MM.1S (cell line): ENCODE data around the gene FLVCR1.

Source experiments
- DNase-seq: peaks from one replicate; pipeline ENCODE4 v3.0.0-alpha.2; 2015
- H2AFZ ChIP-seq: fragments of 300-600 bp; sonication (generic); 2 replicates; pipeline ENCODE4 v1.6.0; 2016; ENCODE audit warnings: antibody characterized with exemption, low read length
- H3F3A ChIP-seq: fragments of 300-600 bp; sonication (generic); 2 replicates; pipeline ENCODE4 v1.6.1; 2016; ENCODE audit warnings: mild to moderate bottlenecking, antibody characterized with exemption, low read length, moderate library complexity, mixed read lengths; ENCODE audit not compliant: insufficient read depth
- H3K27ac ChIP-seq: fragments of 300-600 bp; sonication (generic); 2 replicates; pipeline ENCODE4 v1.5.1; 2016; ENCODE audit warnings: mild to moderate bottlenecking, low read length
- H3K27me3 ChIP-seq: fragments of 300-600 bp; sonication (generic); replicated peaks from 2 replicates; pipeline ENCODE4 v1.6.0; 2016; ENCODE audit warnings: low read length; ENCODE audit not compliant: insufficient read depth
- H3K36me3 ChIP-seq: fragments of 300-600 bp; sonication (generic); replicated peaks from 2 replicates; pipeline ENCODE4 v1.6.1; 2016; ENCODE audit warnings: mild to moderate bottlenecking, low read length, mixed read lengths; ENCODE audit not compliant: insufficient read depth
- H3K4me1 ChIP-seq: fragments of 300-600 bp; sonication (generic); 2 replicates; pipeline ENCODE4 v1.6.1; 2016; ENCODE audit warnings: low read length, mixed read lengths
- H3K4me2 ChIP-seq: fragments of 300-600 bp; sonication (generic); 2 replicates; pipeline ENCODE4 v1.6.0; 2016; ENCODE audit warnings: low read depth, low read length
- H3K4me3 ChIP-seq: fragments of 300-600 bp; sonication (generic); 2 replicates; pipeline ENCODE4 v1.5.1; 2016; ENCODE audit warnings: low read length, mixed read lengths
- H3K79me2 ChIP-seq: fragments of 300-600 bp; sonication (generic); 2 replicates; pipeline ENCODE4 v1.6.1; 2016; ENCODE audit warnings: mixed run types, low read length, mixed read lengths
- H3K9ac ChIP-seq: fragments of 300-600 bp; sonication (generic); 2 replicates; pipeline ENCODE4 v1.6.1; 2016; ENCODE audit warnings: low read length, mixed read lengths
- H3K9me2 ChIP-seq: fragments of 300-600 bp; sonication (generic); replicated peaks from 2 replicates; pipeline ENCODE4 v1.6.1; 2016; ENCODE audit warnings: mild to moderate bottlenecking, low read length, mixed read lengths; ENCODE audit not compliant: insufficient read depth
- H3K9me3 ChIP-seq: fragments of 300-600 bp; sonication (generic); replicated peaks from 2 replicates; pipeline ENCODE4 v1.6.1; 2016; ENCODE audit warnings: mild to moderate bottlenecking, low read length, mixed read lengths; ENCODE audit not compliant: insufficient read depth
- H4K20me1 ChIP-seq: fragments of 300-600 bp; sonication (generic); 2 replicates; pipeline ENCODE4 v1.6.1; 2016; ENCODE audit warnings: mild to moderate bottlenecking, low read length, moderate library complexity, mixed read lengths; ENCODE audit not compliant: insufficient read depth
- EZH2 ChIP-seq: fragments of 300-600 bp; sonication (generic); optimal IDR thresholded peaks from 2 replicates; pipeline ENCODE3; 2017; ENCODE audit warnings: low read depth, mild to moderate bottlenecking, antibody characterized with exemption, low read length, mixed read lengths
- EZH2phosphoT487 ChIP-seq: fragments of 300-600 bp; sonication (generic); IDR thresholded peaks from 2 replicates; pipeline ENCODE4 v1.6.1; 2018; ENCODE audit warnings: antibody characterized with exemption, low read length
- TF ChIP-seq, protein P1 (sequence below): fragments of 300-600 bp; sonication (generic); IDR thresholded peaks from 2 replicates; pipeline ENCODE4 v1.5.1; 2016; ENCODE audit warnings: antibody characterized with exemption, low read length, mixed read lengths

FLVCR1 gene

DNA sequence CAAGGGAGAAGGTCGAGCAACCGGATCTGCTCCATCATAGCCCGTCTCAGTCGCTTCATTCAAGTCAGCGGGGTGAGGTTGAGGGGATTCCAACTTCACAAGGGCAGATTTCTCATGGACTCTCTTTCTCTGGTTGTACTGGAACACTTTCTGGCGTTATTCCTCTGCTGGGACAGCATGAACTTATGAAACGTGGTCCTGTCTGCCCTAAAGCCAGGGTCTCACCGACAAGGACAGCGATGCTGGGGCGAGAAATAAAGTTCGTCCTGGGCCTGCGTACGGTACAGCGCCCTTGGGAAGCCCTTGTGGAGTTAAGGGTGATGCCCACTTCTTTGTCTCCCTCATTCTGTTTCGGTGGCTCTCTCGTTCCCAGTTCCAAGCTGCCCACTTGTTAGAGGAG is 1.3 kb upstream of the FLVCR1 start:
- TF ChIP-seq, protein P1, sequence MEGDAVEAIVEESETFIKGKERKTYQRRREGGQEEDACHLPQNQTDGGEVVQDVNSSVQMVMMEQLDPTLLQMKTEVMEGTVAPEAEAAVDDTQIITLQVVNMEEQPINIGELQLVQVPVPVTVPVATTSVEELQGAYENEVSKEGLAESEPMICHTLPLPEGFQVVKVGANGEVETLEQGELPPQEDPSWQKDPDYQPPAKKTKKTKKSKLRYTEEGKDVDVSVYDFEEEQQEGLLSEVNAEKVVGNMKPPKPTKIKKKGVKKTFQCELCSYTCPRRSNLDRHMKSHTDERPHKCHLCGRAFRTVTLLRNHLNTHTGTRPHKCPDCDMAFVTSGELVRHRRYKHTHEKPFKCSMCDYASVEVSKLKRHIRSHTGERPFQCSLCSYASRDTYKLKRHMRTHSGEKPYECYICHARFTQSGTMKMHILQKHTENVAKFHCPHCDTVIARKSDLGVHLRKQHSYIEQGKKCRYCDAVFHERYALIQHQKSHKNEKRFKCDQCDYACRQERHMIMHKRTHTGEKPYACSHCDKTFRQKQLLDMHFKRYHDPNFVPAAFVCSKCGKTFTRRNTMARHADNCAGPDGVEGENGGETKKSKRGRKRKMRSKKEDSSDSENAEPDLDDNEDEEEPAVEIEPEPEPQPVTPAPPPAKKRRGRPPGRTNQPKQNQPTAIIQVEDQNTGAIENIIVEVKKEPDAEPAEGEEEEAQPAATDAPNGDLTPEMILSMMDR: no peak
- TF ChIP-seq EZH2phosphoT487 (no peak), EZH2 (no peak)
- no peak overlapping the region for H3K9ac ChIP-seq
- H3K4me1 ChIP-seq: peaks cover 14% of the 10 kb centered on the region
- peaks cover 7% of the 10 kb centered on the region; the same call in 1 of the 2 replicates for H3F3A ChIP-seq
- H3K36me3 ChIP-seq: no peaks in the 10 kb centered on the region
- no peaks in the 10 kb centered on the region for H3K27me3 ChIP-seq
- H3K9me2 ChIP-seq: no peaks in the 10 kb centered on the region
- H3K27ac ChIP-seq: no peak overlapping the region
- peaks cover 35% of the 10 kb centered on the region for H3K79me2 ChIP-seq
- no peaks in the 10 kb centered on the region for H4K20me1 ChIP-seq
- no peak overlapping the region for H3K4me3 ChIP-seq
- H2AFZ ChIP-seq: 0 out of 2 replicates have a peak overlapping the region, but pooled peaks have one; percentile 77
- peak overlapping the region; percentile 95 for H3K4me2 ChIP-seq
- DNase-seq: no peak
- H3K9me3 ChIP-seq: no peaks in the 10 kb centered on the region

DNA sequence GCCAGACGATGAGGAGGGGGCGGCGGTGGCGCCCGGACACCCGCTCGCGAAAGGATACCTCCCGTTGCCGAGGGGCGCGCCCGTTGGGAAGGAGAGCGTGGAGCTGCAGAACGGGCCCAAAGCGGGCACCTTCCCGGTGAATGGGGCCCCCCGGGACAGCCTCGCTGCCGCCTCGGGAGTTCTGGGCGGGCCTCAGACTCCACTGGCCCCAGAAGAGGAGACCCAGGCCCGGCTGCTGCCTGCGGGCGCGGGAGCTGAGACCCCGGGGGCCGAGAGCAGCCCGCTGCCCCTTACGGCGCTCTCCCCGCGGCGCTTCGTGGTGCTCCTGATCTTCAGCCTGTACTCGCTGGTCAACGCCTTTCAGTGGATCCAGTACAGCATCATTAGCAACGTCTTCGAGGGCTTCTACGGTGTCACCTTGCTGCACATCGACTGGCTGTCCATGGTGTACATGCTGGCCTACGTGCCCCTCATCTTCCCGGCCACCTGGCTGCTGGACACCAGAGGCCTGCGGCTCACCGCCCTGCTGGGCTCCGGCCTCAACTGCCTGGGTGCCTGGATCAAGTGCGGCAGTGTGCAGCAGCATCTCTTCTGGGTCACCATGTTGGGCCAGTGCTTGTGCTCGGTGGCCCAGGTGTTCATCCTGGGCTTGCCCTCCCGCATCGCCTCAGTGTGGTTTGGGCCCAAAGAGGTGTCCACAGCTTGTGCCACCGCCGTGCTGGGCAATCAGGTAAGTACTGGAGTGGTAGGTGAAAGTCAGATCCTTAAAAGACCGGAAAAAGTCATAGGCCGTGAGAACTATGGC is 588 bp downstream of the FLVCR1 start:
- TF ChIP-seq, protein P1: no peak
- TF ChIP-seq EZH2 (no peak), EZH2phosphoT487 (no peak)
- no peaks in the 10 kb centered on the region for H3K27me3 ChIP-seq
- H3K27ac ChIP-seq: peak overlapping the region; percentile 22; the same call in 1 of the 2 replicates
- H3K4me2 ChIP-seq: peak overlapping the region; percentile 95
- no peaks in the 10 kb centered on the region for H3K36me3 ChIP-seq
- peak overlapping the region; percentile 86 for H3K9ac ChIP-seq
- H3F3A ChIP-seq: peaks cover 8% of the 10 kb centered on the region; the same call in 1 of the 2 replicates
- peaks cover 14% of the 10 kb centered on the region for H3K4me1 ChIP-seq
- H2AFZ ChIP-seq: peak overlapping the region; percentile 77
- H3K9me3 ChIP-seq: no peaks in the 10 kb centered on the region
- DNase-seq: peak; percentile 29
- H3K4me3 ChIP-seq: peak overlapping the region; percentile 71
- H4K20me1 ChIP-seq: no peaks in the 10 kb centered on the region
- no peaks in the 10 kb centered on the region for H3K9me2 ChIP-seq
- H3K79me2 ChIP-seq: peaks cover 44% of the 10 kb centered on the region

DNA sequence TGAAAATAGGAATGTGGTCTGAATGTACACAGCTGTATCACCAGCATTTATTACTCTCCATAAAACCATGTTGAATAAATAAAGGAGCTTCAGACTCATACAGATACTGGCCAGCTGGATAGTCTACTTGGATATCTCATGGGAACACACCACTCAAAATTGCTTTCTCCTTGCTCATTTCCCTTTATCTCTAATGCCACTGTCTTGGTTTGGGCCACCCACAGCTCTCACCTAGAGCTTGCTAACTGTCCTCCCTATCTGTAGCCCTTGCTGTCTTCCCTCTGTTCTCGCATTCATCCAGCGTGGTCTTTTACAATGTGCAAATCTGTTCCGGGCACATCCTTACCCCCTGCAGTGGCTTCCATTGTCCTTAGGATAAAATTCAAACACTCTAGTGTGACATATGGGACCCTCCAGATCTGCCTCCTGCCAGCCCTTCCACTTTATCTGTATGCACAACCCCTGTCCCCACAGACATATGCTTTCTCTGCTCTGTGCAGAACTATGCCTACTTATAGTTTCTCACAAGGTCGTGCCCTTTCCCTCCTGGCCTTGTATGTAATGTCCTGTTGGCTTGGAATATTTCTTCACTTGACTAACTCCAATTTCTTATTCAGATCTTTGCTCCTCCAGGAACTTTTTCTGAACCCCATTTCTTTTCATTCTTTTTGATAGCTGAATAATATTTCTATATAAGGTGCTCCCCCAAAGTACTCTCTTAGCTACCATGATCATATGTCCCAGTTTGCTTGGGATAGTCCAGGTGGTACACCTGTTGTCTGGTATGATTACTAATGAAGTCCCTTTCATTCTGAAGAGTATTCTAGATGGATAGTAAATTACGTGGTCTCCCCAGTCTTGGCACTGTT is 2.9 kb downstream of the FLVCR1 start:
- Histone ChIP-seq H3K36me3 (0 out of 2 replicates have a peak, but pooled peaks cover 3% of the 10 kb centered on the region), H3K27me3 (no peaks in the 10 kb centered on the region), H3K9ac (no peak overlapping the region), H3K4me3 (no peak overlapping the region), H3K27ac (no peak overlapping the region), H3K9me3 (no peaks in the 10 kb centered on the region), H2AFZ (no peak overlapping the region), H3K9me2 (no peaks in the 10 kb centered on the region), H3F3A (peaks cover 12% of the 10 kb centered on the region; the same call in 1 of the 2 replicates), H3K4me2 (peak overlapping the region; percentile 39), H4K20me1 (no peaks in the 10 kb centered on the region), H3K4me1 (peaks cover 14% of the 10 kb centered on the region), H3K79me2 (peaks cover 47% of the 10 kb centered on the region)
- TF ChIP-seq EZH2 (no peak), EZH2phosphoT487 (no peak)
- TF ChIP-seq, protein P1: no peak
- DNase-seq: no peak
